Ascending aorta (tissue), 2 donors: ENCODE data around the gene HIGD1B. TPM values are rescaled to one million over a fixed set of nuclear protein-coding genes. Genes with fewer than 3 reads are reported as not detected.

ENCODE experiments used
- DNase-seq, 2 donors: peaks; one replicate each; pipeline ENCODE4 v3.0.0-alpha.2; 2019; ENCODE audit warnings: low spot score in 2 of 2
- H3K27ac ChIP-seq, 2 donors: fragments of 200-600 bp; sonication (generic); one replicate each; pipeline ENCODE4 v1.5.1; 2016 to 2017; ENCODE audit warnings: mild to moderate bottlenecking in 1 of 2
- H3K27me3 ChIP-seq: fragments of 200-600 bp; sonication (generic); one replicate; pipeline ENCODE4 v1.5.1; 2017
- H3K36me3 ChIP-seq, 2 donors: fragments of 200-600 bp; sonication (generic); one replicate each; pipeline ENCODE4 v1.5.1; 2016
- H3K4me1 ChIP-seq, 2 donors: fragments of 200-600 bp; sonication (generic); one replicate each; pipeline ENCODE4 v1.5.1; 2016 to 2017; ENCODE audit warnings: mild to moderate bottlenecking in 1 of 2
- H3K4me3 ChIP-seq, 2 donors: fragments of 200-600 bp; sonication (generic); one replicate each; pipeline ENCODE4 v1.5.1; 2016 to 2017; ENCODE audit warnings: mild to moderate bottlenecking in 1 of 2
- H3K9me3 ChIP-seq, 2 donors: fragments of 200-600 bp; sonication (generic); one replicate each; pipeline ENCODE4 v1.5.1; 2016
- CTCF ChIP-seq, 3 experiments: fragments of 200-600 bp in 2 of 3; fragments of 450-650 bp in 1 of 3; sonication (generic) in 2 of 3; IDR thresholded peaks; one replicate each; pipeline ENCODE4 v1.5.1; 2016 to 2019; ENCODE audit warnings: antibody characterized with exemption in 3 of 3, mild to moderate bottlenecking in 1 of 3, moderate library complexity in 1 of 3
- intact Hi-C: fragments of 100-400 bp; cut with DNase I; formaldehyde crosslinking; loops from one replicate; pipeline ENCODE4 v1.15.1; 2023
- total RNA-seq: library from RNA; depleted of rRNA; stranded (reverse); fragments of >200 nt; gene quantifications from one replicate; pipeline ENCODE4 v1.1.0, GENCODE V29; 2016

The HIGD1B gene
- total RNA-seq, 1 donor from 2014 or later: not detected

DNA sequence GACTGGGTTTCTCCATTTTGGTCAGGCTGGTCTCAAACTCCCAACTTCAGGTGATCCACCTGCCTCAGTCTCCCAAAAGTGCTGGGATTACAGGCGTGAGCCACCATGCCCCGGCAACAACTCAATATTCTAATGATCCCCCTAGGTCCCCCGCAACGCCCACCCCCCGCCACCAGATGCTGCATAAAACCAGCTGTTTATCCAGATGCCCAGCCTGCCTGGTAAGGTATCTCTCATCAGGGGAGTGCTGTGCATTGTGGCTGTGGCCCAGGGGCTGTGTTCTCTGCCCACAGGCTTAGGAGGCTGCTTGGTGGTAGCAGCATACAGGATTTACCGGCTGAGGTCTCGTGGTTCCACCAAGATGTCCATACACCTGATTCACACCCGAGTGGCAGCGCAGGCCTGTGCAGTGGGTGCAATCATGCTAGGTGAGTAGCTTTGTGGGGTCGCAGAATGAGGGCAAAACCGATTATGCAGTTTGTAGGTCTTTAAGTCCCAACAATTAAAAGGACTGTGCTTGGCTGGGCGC is 1.3 kb downstream of the HIGD1B start:
- Histone ChIP-seq H3K27ac (no peak overlapping the region), H3K4me1 (no peaks in the 10 kb centered on the region), H3K9me3 (no peaks in the 10 kb centered on the region), H3K27me3 (no peaks in the 10 kb centered on the region), H3K4me3 (no peak overlapping the region), H3K36me3 (peaks cover 20 to 38% of the 10 kb centered on the region in 2 donors)
- no peak for DNase-seq
- no peak for TF ChIP-seq CTCF (IDR thresholded peaks at IDR 0.05)
- intact Hi-C loops: no loop called here

DNA sequence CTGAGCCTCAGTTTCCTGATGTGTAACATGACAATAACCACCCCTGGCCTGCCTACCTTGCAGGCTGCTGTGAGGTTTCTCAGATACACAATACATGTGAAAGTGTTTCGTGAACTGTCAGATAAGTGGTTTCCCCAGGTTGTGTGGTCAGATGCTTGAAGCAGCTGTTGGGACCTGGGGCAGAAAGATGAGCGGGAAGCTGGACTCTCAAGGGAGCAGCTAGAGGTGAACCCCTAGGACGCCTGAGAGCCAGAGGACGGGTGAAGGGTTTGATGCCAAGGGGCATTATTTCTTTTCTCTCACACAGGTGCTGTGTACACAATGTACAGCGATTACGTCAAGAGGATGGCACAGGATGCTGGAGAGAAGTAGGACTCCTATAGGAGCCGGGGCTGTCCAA is 2.3 kb downstream of the HIGD1B start:
- no peak for TF ChIP-seq CTCF (IDR thresholded peaks at IDR 0.05)
- H3K27me3 ChIP-seq: no peaks in the 10 kb centered on the region
- H3K9me3 ChIP-seq: no peaks in the 10 kb centered on the region
- peaks cover 30 to 48% of the 10 kb centered on the region in 2 donors for H3K36me3 ChIP-seq
- DNase-seq: no peak
- H3K4me3 ChIP-seq: no peak overlapping the region
- H3K4me1 ChIP-seq: no peaks in the 10 kb centered on the region
- intact Hi-C loops: no loop called here
- no peak overlapping the region for H3K27ac ChIP-seq

DNA sequence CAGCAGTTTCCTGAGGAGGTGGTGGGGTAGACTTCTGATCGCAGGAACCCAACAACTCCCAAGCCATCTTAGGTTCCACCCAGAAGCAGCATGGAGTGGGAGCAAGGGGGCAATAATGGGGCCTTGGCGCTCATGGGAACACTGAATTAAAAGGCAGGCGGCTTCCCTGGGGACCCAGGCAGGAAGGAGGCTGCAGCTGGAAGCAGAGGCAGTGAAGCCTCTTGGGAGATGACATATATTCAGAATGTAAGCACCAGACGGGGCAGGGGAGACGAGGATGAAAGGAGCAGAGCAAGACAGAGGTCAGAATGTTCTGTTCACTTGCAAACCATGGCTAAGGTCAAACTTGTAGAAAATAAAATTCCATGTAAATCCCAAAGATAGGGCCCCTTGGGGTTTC is 2.9 kb downstream of the HIGD1B start:
- Histone ChIP-seq H3K27me3 (no peaks in the 10 kb centered on the region), H3K4me1 (no peaks in the 10 kb centered on the region), H3K9me3 (no peaks in the 10 kb centered on the region), H3K4me3 (no peak overlapping the region), H3K27ac (no peak overlapping the region), H3K36me3 (peaks cover 36 to 54% of the 10 kb centered on the region in 2 donors)
- TF ChIP-seq CTCF (IDR thresholded peaks at IDR 0.05): no peak
- intact Hi-C loops: no loop called here
- DNase-seq: no peak

GRCh38 chr17:44854192-44854591 is 6.5 kb downstream of the HIGD1B start:
- H3K27me3 ChIP-seq: no peaks in the 10 kb centered on the region
- no peak for TF ChIP-seq CTCF (IDR thresholded peaks at IDR 0.05)
- intact Hi-C loops: no loop called here
- H3K4me1 ChIP-seq: no peaks in the 10 kb centered on the region
- H3K4me3 ChIP-seq: no peak overlapping the region
- no peak overlapping the region for H3K27ac ChIP-seq
- DNase-seq: no peak
- peaks cover 67 to 90% of the 10 kb centered on the region in 2 donors for H3K36me3 ChIP-seq
- no peaks in the 10 kb centered on the region for H3K9me3 ChIP-seq

- Histone ChIP-seq H3K27ac (no peak overlapping the region), H3K9me3 (no peaks in the 10 kb centered on the region), H3K27me3 (no peaks in the 10 kb centered on the region), H3K36me3 (peaks cover 91 to 99% of the 10 kb centered on the region in 2 donors), H3K4me1 (no peaks in the 10 kb centered on the region), H3K4me3 (no peak overlapping the region)
- intact Hi-C loops: no loop called here
- TF ChIP-seq CTCF (IDR thresholded peaks at IDR 0.05): no peak
- DNase-seq: no peak
Observed at GRCh38 chr17:44859701-44860100, 12.0 kb downstream of the HIGD1B start.
